Prostate gland (tissue), 2 donors: ENCODE data around the gene HNRNPF.

Experiments used
- CTCF ChIP-seq, 4 experiments: fragments of 200-600 bp in 2 of 4; fragments of 450-650 bp in 2 of 4; sonication (generic) in 2 of 4; IDR thresholded peaks; 1 replicate in 3 of 4; 2 replicates in 1 of 4; pipeline ENCODE4 v1.5.1; 2016 to 2019; ENCODE audit warnings: antibody characterized with exemption in 4 of 4, mild to moderate bottlenecking in 2 of 4, moderate library complexity in 2 of 4
- POLR2A ChIP-seq: fragments of 450-650 bp; IDR thresholded peaks from one replicate; pipeline ENCODE4 v1.6.1; 2016; ENCODE audit warnings: antibody characterized with exemption, mild to moderate bottlenecking

- no peak for TF ChIP-seq POLR2A
- TF ChIP-seq CTCF (IDR thresholded peaks at IDR 0.05) = no peak
These were observed 18.3 kb upstream of the HNRNPF start for GRCh38 chr10:43427166-43427825.
